H1 (cell line): ENCODE measurements around the gene CCER1. TPM values are rescaled to one million over a fixed set of nuclear protein-coding genes. Genes with fewer than 3 reads are reported as not detected.

Source experiments
- CTCF ChIA-PET: fragments of 300-600 bp; sonication (Branson Sonifier 250); formaldehyde crosslinking; loops from one replicate; lab custom pipeline; 2021; ENCODE audit not compliant: partially characterized antibody; lab: Charles Lee
- POLR2A ChIA-PET: fragments of 300-600 bp; sonication (Branson Sonifier 250); formaldehyde crosslinking; loops from one replicate; lab custom pipeline; 2021; ENCODE audit warnings: inconsistent platforms; ENCODE audit not compliant: partially characterized antibody; lab: Charles Lee
- DNase-seq, 2 experiments: peaks; one replicate each; pipeline versions ENCODE4 v3.0.0 to v3.0.0-alpha.2; 2010 to 2022; ENCODE audit warnings: low spot score in 2 of 2, low read depth in 1 of 2, mixed read lengths in 1 of 2
- FAIRE-seq: peaks from 2 replicates; lab custom pipeline; 2011; peaks lifted over from hg19 to GRCh38; lab: Jason Lieb, UNC
- H2AFZ ChIP-seq: 2 replicates; pipeline ENCODE4 v1.8.1; 2012; ENCODE audit warnings: low read length, inconsistent platforms
- H2AK5ac ChIP-seq: 2 replicates; pipeline ENCODE4 v1.6.1; 2013; ENCODE audit warnings: low read depth, low read length
- H2BK120ac ChIP-seq: replicated peaks from 2 replicates; pipeline ENCODE3; 2013; ENCODE audit warnings: low read depth, low read length, inconsistent platforms
- H2BK12ac ChIP-seq: 2 replicates; pipeline ENCODE4 v1.6.1; 2013; ENCODE audit warnings: low read depth, low read length
- H2BK15ac ChIP-seq: 2 replicates; pipeline ENCODE4 v1.6.1; 2013; ENCODE audit warnings: low read length
- H2BK20ac ChIP-seq: 2 replicates; pipeline ENCODE4 v1.6.1; 2013; ENCODE audit warnings: low read length
- H2BK5ac ChIP-seq: 2 replicates; pipeline ENCODE4 v1.6.1; 2013; ENCODE audit warnings: low read depth, low read length
- H3K14ac ChIP-seq: 2 replicates; pipeline ENCODE4 v1.6.1; 2013; ENCODE audit warnings: inconsistent platforms; ENCODE audit not compliant: insufficient read length
- H3K18ac ChIP-seq: 2 replicates; pipeline ENCODE4 v1.6.1; 2013; ENCODE audit warnings: low read length; ENCODE audit errors: extremely low read depth
- H3K23ac ChIP-seq: 2 replicates; pipeline ENCODE4 v1.6.1; 2013; ENCODE audit warnings: inconsistent platforms; ENCODE audit not compliant: insufficient read length
- H3K23me2 ChIP-seq: 2 replicates; pipeline ENCODE4 v1.6.1; 2013; ENCODE audit warnings: low read depth, low read length
- H3K27ac ChIP-seq: 2 replicates; pipeline ENCODE4 v1.6.1; 2011; ENCODE audit warnings: low read depth, low read length, inconsistent platforms
- H3K27me3 ChIP-seq, 4 experiments: replicated peaks in 1 of 4; 1 replicate in 1 of 4; 2 replicates in 3 of 4; pipeline versions ENCODE4 v1.6.1 to v1.8.1; 2011 to 2013; ENCODE audit warnings: low read length in 3 of 4, mild to moderate bottlenecking in 3 of 4, inconsistent platforms in 2 of 4, mixed read lengths in 2 of 4, moderate library complexity in 1 of 4; ENCODE audit not compliant: control insufficient read depth in 3 of 4, insufficient read depth in 3 of 4; ENCODE audit errors: extremely low read depth in 1 of 4
- H3K36me3 ChIP-seq, 4 experiments: 2 replicates each; pipeline versions ENCODE4 v1.6.1 to v1.8.1; 2011 to 2013; ENCODE audit warnings: mild to moderate bottlenecking in 4 of 4, low read length in 3 of 4, moderate library complexity in 2 of 4, control low read depth in 1 of 4, inconsistent platforms in 1 of 4; ENCODE audit not compliant: insufficient read depth in 4 of 4, control insufficient read depth in 2 of 4
- H3K4ac ChIP-seq: replicated peaks from 2 replicates; pipeline ENCODE3; 2013; ENCODE audit warnings: low read length, low read depth, mixed read lengths, inconsistent platforms; ENCODE audit not compliant: insufficient read length
- H3K4me1 ChIP-seq, 4 experiments: replicated peaks in 1 of 4; 1 replicate in 1 of 4; 2 replicates in 3 of 4; pipeline versions ENCODE4 v1.6.1 to v1.8.1; 2011 to 2013; ENCODE audit warnings: low read length in 3 of 4, inconsistent platforms in 2 of 4, mixed read lengths in 1 of 4; ENCODE audit not compliant: insufficient read depth in 4 of 4, control insufficient read depth in 3 of 4
- H3K4me2 ChIP-seq, 2 experiments: 2 replicates each; pipeline versions ENCODE4 v1.6.1 to v1.8.1; 2011 to 2013; ENCODE audit warnings: low read depth in 2 of 2, low read length in 2 of 2, control low read depth in 1 of 2, inconsistent platforms in 1 of 2, mild to moderate bottlenecking in 1 of 2; ENCODE audit not compliant: insufficient read depth in 1 of 2
- H3K4me3 ChIP-seq, 4 experiments: fragments of 200-600, 300-600 bp in 1 of 4; sonication (generic), shearing (Covaris generic), sonication (Bioruptor Twin) in 1 of 4; 2 replicates each; pipeline versions ENCODE4 v1.5.1 to v1.8.1; 2011 to 2016; ENCODE audit warnings: low read length in 4 of 4, low read depth in 3 of 4, control low read depth in 2 of 4, inconsistent platforms in 2 of 4, mild to moderate bottlenecking in 2 of 4, mixed read lengths in 1 of 4, moderate library complexity in 1 of 4; ENCODE audit not compliant: insufficient read depth in 2 of 4; ENCODE audit errors: extremely low read depth in 1 of 4
- H3K56ac ChIP-seq: replicated peaks from 2 replicates; pipeline ENCODE3; 2013; ENCODE audit warnings: low read depth, mild to moderate bottlenecking, mixed read lengths, low read length, inconsistent platforms; ENCODE audit not compliant: insufficient read length
- H3K79me1 ChIP-seq: 2 replicates; pipeline ENCODE4 v1.6.1; 2013; ENCODE audit warnings: low read depth, low read length, control low read depth
- H3K79me2 ChIP-seq, 2 experiments: 2 replicates each; pipeline versions ENCODE4 v1.6.1 to v1.8.1; 2012 to 2013; ENCODE audit warnings: low read length in 2 of 2, mild to moderate bottlenecking in 2 of 2, inconsistent platforms in 1 of 2; ENCODE audit not compliant: insufficient read depth in 2 of 2, control insufficient read depth in 1 of 2
- H3K9ac ChIP-seq, 4 experiments: replicated peaks in 1 of 4; 1 replicate in 1 of 4; 2 replicates in 3 of 4; pipeline versions ENCODE4 v1.6.1 to v1.8.1; 2011 to 2013; ENCODE audit warnings: low read depth in 3 of 4, low read length in 3 of 4, control low read depth in 2 of 4, mild to moderate bottlenecking in 2 of 4, moderate library complexity in 2 of 4, inconsistent platforms in 1 of 4; ENCODE audit errors: extremely low read depth in 1 of 4
- H3K9me3 ChIP-seq, 2 experiments: 2 replicates each; pipeline versions ENCODE4 v1.6.1 to v1.8.1; 2012 to 2013; ENCODE audit warnings: mild to moderate bottlenecking in 2 of 2, moderate library complexity in 2 of 2, control low read depth in 1 of 2, inconsistent platforms in 1 of 2, low read depth in 1 of 2, low read length in 1 of 2, mixed read lengths in 1 of 2; ENCODE audit not compliant: insufficient read depth in 2 of 2
- H4K20me1 ChIP-seq, 2 experiments: replicated peaks in 1 of 2; 2 replicates each; pipeline versions ENCODE3 to v1.8.1; 2011 to 2013; ENCODE audit warnings: inconsistent platforms in 2 of 2, low read length in 2 of 2, mild to moderate bottlenecking in 1 of 2; ENCODE audit not compliant: insufficient read depth in 2 of 2, control insufficient read depth in 1 of 2
- H4K5ac ChIP-seq: 2 replicates; pipeline ENCODE4 v1.6.1; 2013; ENCODE audit warnings: low read length, low read depth, mixed read lengths, inconsistent platforms; ENCODE audit not compliant: insufficient read length
- H4K8ac ChIP-seq: 2 replicates; pipeline ENCODE4 v1.8.0; 2013; ENCODE audit warnings: mild to moderate bottlenecking, moderate library complexity, low read length, inconsistent platforms; ENCODE audit not compliant: insufficient read depth; ENCODE audit errors: extremely low read depth
- H4K91ac ChIP-seq: replicated peaks from 2 replicates; pipeline ENCODE3; 2013; ENCODE audit warnings: low read length, mixed read lengths, inconsistent platforms; ENCODE audit not compliant: insufficient read length
- BACH1 ChIP-seq: IDR thresholded peaks from 2 replicates; pipeline ENCODE4 v1.6.1; 2012; ENCODE audit warnings: low read length, improper control_type of control experiment
- CREB1 ChIP-seq: IDR thresholded peaks from 2 replicates; pipeline ENCODE4 v1.6.1; 2012; ENCODE audit warnings: inconsistent platforms
- EP300 ChIP-seq, 2 experiments: IDR thresholded peaks; 1 replicate in 1 of 2; 2 replicates in 1 of 2; pipeline ENCODE4 v1.6.1; 2011 to 2012; ENCODE audit warnings: low read depth in 2 of 2, low read length in 2 of 2, mild to moderate bottlenecking in 2 of 2, borderline replicate concordance in 1 of 2, inconsistent platforms in 1 of 2, moderate library complexity in 1 of 2
- GTF2F1 ChIP-seq: IDR thresholded peaks from 2 replicates; pipeline ENCODE4 v1.6.1; 2012; ENCODE audit warnings: low read depth, low read length, improper control_type of control experiment, borderline replicate concordance
- HDAC2 ChIP-seq, 2 experiments: fragments of 300-600 bp in 1 of 2; sonication (generic) in 1 of 2; IDR thresholded peaks; 2 replicates each; pipeline ENCODE4 v1.6.1; 2011 to 2012; ENCODE audit warnings: low read depth in 2 of 2, low read length in 2 of 2, mild to moderate bottlenecking in 2 of 2, moderate library complexity in 2 of 2, borderline replicate concordance in 1 of 2, inconsistent platforms in 1 of 2
- JUN ChIP-seq: IDR thresholded peaks from 2 replicates; pipeline ENCODE4 v1.6.1; 2011; ENCODE audit warnings: low read depth, mild to moderate bottlenecking, improper control_type of control experiment, low read length
- NANOG ChIP-seq: IDR thresholded peaks from 2 replicates; pipeline ENCODE4 v1.6.1; 2011; ENCODE audit warnings: low read length, low read depth, mild to moderate bottlenecking, inconsistent platforms; ENCODE audit not compliant: insufficient read depth, poor library complexity, severe bottlenecking
- NRF1 ChIP-seq: IDR thresholded peaks from 2 replicates; pipeline ENCODE4 v1.6.1; 2011; ENCODE audit warnings: mild to moderate bottlenecking, low read depth, low read length, improper control_type of control experiment
- POLR2A ChIP-seq, 2 experiments: IDR thresholded peaks; 1 replicate in 1 of 2; 2 replicates in 1 of 2; pipeline ENCODE4 v1.6.1; 2011; ENCODE audit warnings: low read depth in 2 of 2, low read length in 2 of 2, mild to moderate bottlenecking in 2 of 2; ENCODE audit errors: control extremely low read depth in 1 of 2
- SIN3A ChIP-seq, 2 experiments: IDR thresholded peaks in 1 of 2; conservative IDR thresholded peaks in 1 of 2; 2 replicates each; pipeline ENCODE4 v1.6.1; 2011 to 2012; ENCODE audit warnings: low read length in 2 of 2, improper control_type of control experiment in 1 of 2, low read depth in 1 of 2, mild to moderate bottlenecking in 1 of 2
- SIX5 ChIP-seq: IDR thresholded peaks from 2 replicates; pipeline ENCODE4 v1.6.1; 2011; ENCODE audit warnings: mild to moderate bottlenecking, low read depth, low read length
- SP4 ChIP-seq: IDR thresholded peaks from 2 replicates; pipeline ENCODE4 v1.6.1; 2012; ENCODE audit warnings: low read length, inconsistent platforms
- WGBS, 2 experiments: shearing (Covaris generic) in 1 of 2; methylation state at CpG; one replicate each; pipeline versions ENCODE4 v1.1.6 to v1.1.7; 2013 to 2015; ENCODE audit warnings: low lambda C conversion rate in 2 of 2, mixed read lengths in 2 of 2, inconsistent platforms in 1 of 2, low coverage in 1 of 2, missing lambda C conversion rate in 1 of 2; ENCODE audit not compliant: insufficient replicate concordance in 2 of 2, insufficient coverage in 1 of 2, insufficient read length in 1 of 2; ENCODE audit errors: extremely low coverage in 1 of 2, missing lambda C conversion rate in 1 of 2; 5-methylcytosine and 5-hydroxymethylcytosine counted together
- polyA plus RNA-seq, 7 experiments: library from polyadenylated mRNA; depleted of rRNA in 3 of 7; stranded (reverse) in 5 of 7; unstranded in 2 of 7; fragments of >200 nt in 5 of 7; fragments of 200-250 nt in 2 of 7; gene quantifications; 1 replicate in 5 of 7; 2 replicates in 1 of 7; 4 replicates in 1 of 7; pipeline versions ENCODE4 v1.2.1 to v1.2.3, GENCODE V29; 2011 to 2013; ENCODE audit warnings: missing spikeins in 2 of 7, mixed read lengths in 2 of 7
- total RNA-seq: library from RNA; stranded (reverse); fragmentation: NEBNext Ultra II Directional; extraction: Animal tissue kit (Norgen Biotek cat#: 25700); gene quantifications from 2 replicates; pipeline ENCODE4 v1.2.1, GENCODE V29; 2021
- TF ChIP-seq, protein P1 (sequence below): IDR thresholded peaks from 2 replicates; pipeline ENCODE4 v1.6.1; 2012; ENCODE audit warnings: low read length, inconsistent platforms

CCER1 gene
- total and polyA plus RNA-seq, 2 of the 8 experiments (the other 6 are each of a cell fraction or from before 2014, with no cell fraction given) = not detected

DNA sequence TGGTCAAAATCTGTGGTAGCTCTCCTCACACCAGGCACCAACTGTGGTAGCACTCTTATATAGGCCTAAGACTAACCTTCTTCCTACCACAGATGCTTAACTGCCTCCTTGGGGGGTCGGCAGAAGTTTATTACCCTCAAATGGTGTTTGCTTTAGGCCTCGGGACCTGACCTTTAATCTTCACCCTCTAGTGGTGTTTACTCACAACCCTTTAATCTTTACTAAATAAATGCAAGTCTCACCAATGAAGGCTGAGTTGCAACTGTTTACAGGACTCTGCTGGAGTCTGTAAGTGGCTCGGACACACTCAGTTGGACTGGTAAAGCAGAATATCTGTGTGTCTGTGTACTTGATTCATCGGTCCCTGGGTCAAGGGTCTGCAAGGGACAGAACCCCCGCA, 29.4 kb downstream of the CCER1 start:
- H2AK5ac ChIP-seq = no peak overlapping the region
- H2BK20ac ChIP-seq = no peak overlapping the region
- no peaks in the 10 kb centered on the region for H3K23me2 ChIP-seq
- H4K91ac ChIP-seq = no peak overlapping the region
- POLR2A ChIA-PET = no interaction called here
- H3K36me3 ChIP-seq = no peaks in the 10 kb centered on the region
- no peak overlapping the region for H2BK5ac ChIP-seq
- H3K23ac ChIP-seq = no peak overlapping the region
- H3K4me3 ChIP-seq = no peak overlapping the region
- no peak overlapping the region for H3K4ac ChIP-seq
- H3K79me2 ChIP-seq = no peaks in the 10 kb centered on the region
- CTCF ChIA-PET = no interaction called here
- WGBS, 2 experiments = 93% methylated on average over 5 of the region's 5 CpGs; no CpG with 5 or more reads in 1 of the 2 experiments
- DNase-seq (no peak), FAIRE-seq (no peak)
- H3K9ac ChIP-seq = no peak overlapping the region
- no peak overlapping the region for H4K8ac ChIP-seq
- H2BK120ac ChIP-seq = no peak overlapping the region
- no peak overlapping the region for H3K4me2 ChIP-seq
- no peak overlapping the region for H2BK12ac ChIP-seq
- no peaks in the 10 kb centered on the region for H4K20me1 ChIP-seq
- H3K27ac ChIP-seq = no peak overlapping the region
- H3K14ac ChIP-seq = no peak overlapping the region
- no peak overlapping the region for H2BK15ac ChIP-seq
- H2AFZ ChIP-seq = no peak overlapping the region
- no peak overlapping the region for H3K56ac ChIP-seq
- no peak overlapping the region for H3K18ac ChIP-seq
- no peaks in the 10 kb centered on the region for H3K27me3 ChIP-seq
- no peak overlapping the region for H4K5ac ChIP-seq
- no peaks in the 10 kb centered on the region for H3K4me1 ChIP-seq
- peaks cover 3 to 4% of the 10 kb centered on the region in 2 experiments; a peak in 1 of 4 replicates for H3K9me3 ChIP-seq
- H3K79me1 ChIP-seq = no peaks in the 10 kb centered on the region
- TF ChIP-seq SP4 = no peak
- no peak for TF ChIP-seq SIX5
- TF ChIP-seq GTF2F1 = no peak
- no peak for TF ChIP-seq HDAC2 (IDR thresholded peaks at IDR 0.05; ENCODE audit: borderline replicate concordance in 1 of 2, low read depth in 2 of 2, low read length in 2 of 2)
- no peak for TF ChIP-seq BACH1
- TF ChIP-seq SIN3A (conservative IDR thresholded peaks at IDR 0.05 in 1 of 2, IDR thresholded peaks at IDR 0.05 in 1 of 2; ENCODE audit: low read depth in 1 of 2, low read length in 2 of 2) = no peak
- TF ChIP-seq JUN = no peak
- TF ChIP-seq NRF1 = no peak
- TF ChIP-seq, protein P1, sequence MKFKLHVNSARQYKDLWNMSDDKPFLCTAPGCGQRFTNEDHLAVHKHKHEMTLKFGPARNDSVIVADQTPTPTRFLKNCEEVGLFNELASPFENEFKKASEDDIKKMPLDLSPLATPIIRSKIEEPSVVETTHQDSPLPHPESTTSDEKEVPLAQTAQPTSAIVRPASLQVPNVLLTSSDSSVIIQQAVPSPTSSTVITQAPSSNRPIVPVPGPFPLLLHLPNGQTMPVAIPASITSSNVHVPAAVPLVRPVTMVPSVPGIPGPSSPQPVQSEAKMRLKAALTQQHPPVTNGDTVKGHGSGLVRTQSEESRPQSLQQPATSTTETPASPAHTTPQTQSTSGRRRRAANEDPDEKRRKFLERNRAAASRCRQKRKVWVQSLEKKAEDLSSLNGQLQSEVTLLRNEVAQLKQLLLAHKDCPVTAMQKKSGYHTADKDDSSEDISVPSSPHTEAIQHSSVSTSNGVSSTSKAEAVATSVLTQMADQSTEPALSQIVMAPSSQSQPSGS = no peak
- no peak for TF ChIP-seq EP300 (IDR thresholded peaks at IDR 0.05; ENCODE audit: borderline replicate concordance in 1 of 2, low read depth in 2 of 2, low read length in 2 of 2)
- TF ChIP-seq NANOG = no peak
- no peak for TF ChIP-seq POLR2A (IDR thresholded peaks at IDR 0.05; ENCODE audit: control extremely low read depth in 1 of 2, low read depth in 2 of 2, low read length in 2 of 2)
- no peak for TF ChIP-seq CREB1
